ENCODE measurements around the gene GPRC5C. TPM values are rescaled to one million over a fixed set of nuclear protein-coding genes. Genes with fewer than 3 reads are reported as not detected.

GPRC5C gene
- total RNA-seq, 4 donors from 2014 or later: 11.3 to 27.2 (median 14.3) TPM

GRCh38 chr17:74455025-74455545 lies 23.2 kb downstream of the GPRC5C start:
- Histone ChIP-seq H3K4me1 (peaks cover 0 to 49% (median 25%) of the 10 kb centered on the region in 3 donors), H3K9me3 (no peaks in the 10 kb centered on the region), H3K36me3 (no peaks in the 10 kb centered on the region), H3K27me3 (peaks cover 9% of the 10 kb centered on the region), H3K27ac (peak overlapping the region in 3 of 4 donors; percentile 84 to 88 (median 88)), H3K4me3 (no peak overlapping the region)
- no peak for ATAC-seq
- WGBS, 2 donors (ENCODE audit: low coverage in 1 of 2): 53% methylated on average over 6 of the region's 15 CpGs; no CpG with 5 or more reads in 1 of the 2 donors
- TF ChIP-seq CTCF (IDR thresholded peaks at IDR 0.05) (no peak), EP300 (IDR thresholded peaks at IDR 0.05) (no peak), POLR2AphosphoS5 (IDR thresholded peaks at IDR 0.05) (no peak), POLR2A (IDR thresholded peaks at IDR 0.05) (no peak)

- WGBS, 2 donors (ENCODE audit: low coverage in 1 of 2): 82 to 94% methylated on average over 4 of the region's 5 CpGs
- Histone ChIP-seq H3K4me3 (no peak overlapping the region), H3K27me3 (peaks cover 9% of the 10 kb centered on the region), H3K4me1 (peaks cover 0 to 49% (median 25%) of the 10 kb centered on the region in 3 donors), H3K9me3 (no peaks in the 10 kb centered on the region), H3K36me3 (no peaks in the 10 kb centered on the region), H3K27ac (no peak overlapping the region)
- TF ChIP-seq CTCF (IDR thresholded peaks at IDR 0.05): no peak
- ATAC-seq: no peak
Measured at GRCh38 chr17:74455821-74456220, 23.9 kb downstream of the GPRC5C start.

GRCh38 chr17:74457146-74457819 lies 25.4 kb downstream of the GPRC5C start:
- H3K27me3 ChIP-seq: peaks cover 9% of the 10 kb centered on the region
- WGBS, 2 donors (ENCODE audit: low coverage in 1 of 2): 0 to 37% methylated on average over 4 to 7 of the region's 18 CpGs
- no peak overlapping the region for H3K27ac ChIP-seq
- H3K36me3 ChIP-seq: no peaks in the 10 kb centered on the region
- no peak overlapping the region for H3K4me3 ChIP-seq
- peaks cover 0 to 43% (median 23%) of the 10 kb centered on the region in 3 donors for H3K4me1 ChIP-seq
- ATAC-seq: no peak
- TF ChIP-seq POLR2A (IDR thresholded peaks at IDR 0.05) (no peak), CTCF (IDR thresholded peaks at IDR 0.05) (peak in 3 of 4 experiments; percentile 97 to 99 (median 98))
- H3K9me3 ChIP-seq: no peaks in the 10 kb centered on the region

- peaks cover 13% of the 10 kb centered on the region for H3K27me3 ChIP-seq
- peaks cover 0 to 38% (median 18%) of the 10 kb centered on the region in 3 donors for H3K4me1 ChIP-seq
- H3K27ac ChIP-seq: no peak overlapping the region
- H3K4me3 ChIP-seq: no peak overlapping the region
- no peak for ATAC-seq
- no peaks in the 10 kb centered on the region for H3K9me3 ChIP-seq
- no peaks in the 10 kb centered on the region for H3K36me3 ChIP-seq
- WGBS, 2 donors (ENCODE audit: low coverage in 1 of 2): 30 to 60% methylated on average over 4 to 5 of the region's 6 CpGs
- TF ChIP-seq EP300 (IDR thresholded peaks at IDR 0.05): no peak
- no peak for TF ChIP-seq POLR2A (IDR thresholded peaks at IDR 0.05)
- no peak for TF ChIP-seq POLR2AphosphoS5 (IDR thresholded peaks at IDR 0.05)
- no peak for TF ChIP-seq CTCF (IDR thresholded peaks at IDR 0.05)
Measured at GRCh38 chr17:74457820-74458166, 25.9 kb downstream of the GPRC5C start.

- TF ChIP-seq CTCF (IDR thresholded peaks at IDR 0.05) (no peak), POLR2A (IDR thresholded peaks at IDR 0.05) (no peak), POLR2AphosphoS5 (IDR thresholded peaks at IDR 0.05) (no peak), EP300 (IDR thresholded peaks at IDR 0.05) (no peak)
- H3K9me3 ChIP-seq: no peaks in the 10 kb centered on the region
- 75% methylated on average over 3 of the region's 3 CpGs; no CpG with 5 or more reads in 1 of the 2 donors for WGBS, 2 donors (ENCODE audit: low coverage in 1 of 2)
- H3K27ac ChIP-seq: no peak overlapping the region
- H3K4me3 ChIP-seq: no peak overlapping the region
- H3K27me3 ChIP-seq: peaks cover 15% of the 10 kb centered on the region
- ATAC-seq: no peak
- H3K4me1 ChIP-seq: peaks cover 0 to 28% (median 8%) of the 10 kb centered on the region in 3 donors
- no peaks in the 10 kb centered on the region for H3K36me3 ChIP-seq
Measured at GRCh38 chr17:74458835-74459234, 26.9 kb downstream of the GPRC5C start.
